ENCODE results near the gene FLNC.

DNA sequence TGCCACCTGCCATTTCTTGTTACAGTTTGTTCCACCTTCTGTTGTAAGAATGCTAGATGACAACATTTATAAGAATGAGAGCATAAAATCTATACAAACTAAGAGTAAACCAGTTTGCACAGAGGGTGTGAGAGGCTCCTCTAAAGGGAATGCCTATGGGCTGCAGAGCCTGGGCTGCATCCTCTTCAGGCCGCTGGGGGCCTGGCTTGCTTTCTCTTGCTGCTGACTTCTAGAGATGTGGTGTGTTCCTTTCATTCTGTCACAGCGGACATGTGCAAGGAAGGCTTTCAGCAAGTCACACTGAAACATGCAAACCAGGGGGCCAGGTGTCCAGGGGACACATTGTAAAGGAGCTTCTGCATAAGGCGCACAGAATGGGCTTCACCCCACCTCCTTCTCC lies 25.4 kb downstream of the FLNC start:
- TF ChIP-seq POLR2A (IDR thresholded peaks at IDR 0.05; ENCODE audit: low read length) (no peak), GATA1 (IDR thresholded peaks at IDR 0.05; ENCODE audit: low read depth, low read length) (no peak)

Data from erythroblast (primary cell).